Thyroid gland (tissue), 4 donors: Measurements from ENCODE around the gene FBXO38. TPM values are rescaled to one million over a fixed set of nuclear protein-coding genes. Genes with fewer than 3 reads are reported as not detected.

Experiments
- DNase-seq, 2 donors: peaks; one replicate each; pipeline ENCODE4 v3.0.0-alpha.2; 2019
- H3K27ac ChIP-seq, 3 donors: fragments of 200-600 bp; sonication (generic); 1 replicate in 2 of 3; 2 replicates in 1 of 3; pipeline ENCODE4 v1.5.1; 2016 to 2019; ENCODE audit warnings: mild to moderate bottlenecking in 1 of 3, moderate library complexity in 1 of 3
- H3K27me3 ChIP-seq: fragments of 200-600 bp; sonication (generic); one replicate; pipeline ENCODE4 v1.5.1; 2019
- H3K36me3 ChIP-seq, 2 donors: fragments of 200-600 bp; sonication (generic); one replicate each; pipeline ENCODE4 v1.5.1; 2016 to 2019
- H3K4me1 ChIP-seq, 2 donors: fragments of 200-600 bp; sonication (generic); one replicate each; pipeline ENCODE4 v1.5.1; 2017 to 2019
- H3K4me3 ChIP-seq, 3 donors: fragments of 200-600 bp; sonication (generic); replicated peaks in 1 of 3; 1 replicate in 2 of 3; 2 replicates in 1 of 3; pipeline ENCODE4 v1.5.1; 2016; ENCODE audit warnings: mild to moderate bottlenecking in 1 of 3
- H3K9me3 ChIP-seq: fragments of 200-600 bp; sonication (generic); one replicate; pipeline ENCODE4 v1.5.1; 2017
- CTCF ChIP-seq, 6 experiments: fragments of 200-600 bp in 3 of 6; fragments of 450-650 bp in 3 of 6; sonication (generic) in 3 of 6; IDR thresholded peaks; one replicate each; pipeline ENCODE4 v1.5.1; 2016 to 2019; ENCODE audit warnings: antibody characterized with exemption in 6 of 6, mild to moderate bottlenecking in 2 of 6, inconsistent platforms in 1 of 6, moderate library complexity in 1 of 6
- POLR2A ChIP-seq, 2 donors: fragments of 450-650 bp; IDR thresholded peaks; one replicate each; pipeline ENCODE4 v1.6.1; 2017; ENCODE audit warnings: antibody characterized with exemption in 2 of 2, mild to moderate bottlenecking in 2 of 2, moderate library complexity in 1 of 2
- WGBS, 2 donors: methylation state at CpG; one replicate each; pipeline ENCODE4 v1.1.5; 2017; 5-methylcytosine and 5-hydroxymethylcytosine counted together
- intact Hi-C: fragments of 100-400 bp; cut with DNase I; formaldehyde crosslinking; loops from one replicate; pipeline ENCODE4 v1.15.1; 2023
- total RNA-seq, 4 donors: library from RNA; depleted of rRNA; stranded (reverse); fragments of >200 nt; gene quantifications; one replicate each; pipeline ENCODE4 v1.2.3, GENCODE V29; 2016

FBXO38 gene
- total RNA-seq, 4 donors from 2014 or later = 49.6 to 86.4 (median 64.1) TPM

GRCh38 chr5:148454576-148454975 lies 70.8 kb downstream of the FBXO38 start:
- DNase-seq = no peak
- Histone ChIP-seq H3K27ac (no peak overlapping the region), H3K4me1 (no peaks in the 10 kb centered on the region), H3K4me3 (no peak overlapping the region), H3K9me3 (no peaks in the 10 kb centered on the region), H3K27me3 (no peaks in the 10 kb centered on the region), H3K36me3 (no peaks in the 10 kb centered on the region)
- WGBS, 2 donors = 87 to 94% methylated on average over 5 of the region's 5 CpGs
- intact Hi-C loops = no loop called here
- TF ChIP-seq CTCF (IDR thresholded peaks at IDR 0.05) (no peak), POLR2A (IDR thresholded peaks at IDR 0.05) (no peak)

- intact Hi-C loops = no loop called here
- H3K4me1 ChIP-seq = no peaks in the 10 kb centered on the region
- no peak overlapping the region for H3K27ac ChIP-seq
- H3K27me3 ChIP-seq = no peaks in the 10 kb centered on the region
- no peak for DNase-seq
- no peaks in the 10 kb centered on the region for H3K36me3 ChIP-seq
- H3K9me3 ChIP-seq = no peaks in the 10 kb centered on the region
- 78 to 88% methylated on average over 6 of the region's 6 CpGs for WGBS, 2 donors
- no peak overlapping the region for H3K4me3 ChIP-seq
- TF ChIP-seq POLR2A (IDR thresholded peaks at IDR 0.05) (no peak), CTCF (IDR thresholded peaks at IDR 0.05) (no peak)
These were observed 71.4 kb downstream of the FBXO38 start for GRCh38 chr5:148455185-148455584.

- no peaks in the 10 kb centered on the region for H3K9me3 ChIP-seq
- TF ChIP-seq CTCF (IDR thresholded peaks at IDR 0.05) = no peak
- no peak for TF ChIP-seq POLR2A (IDR thresholded peaks at IDR 0.05)
- no peaks in the 10 kb centered on the region for H3K4me1 ChIP-seq
- 50 to 52% methylated on average over 5 of the region's 5 CpGs for WGBS, 2 donors
- no peaks in the 10 kb centered on the region for H3K36me3 ChIP-seq
- intact Hi-C loops = no loop called here
- H3K27ac ChIP-seq = no peak overlapping the region
- H3K4me3 ChIP-seq = no peak overlapping the region
- DNase-seq = no peak
- no peaks in the 10 kb centered on the region for H3K27me3 ChIP-seq
These were observed 73.4 kb downstream of the FBXO38 start for GRCh38 chr5:148457183-148457620.

GRCh38 chr5:148458036-148458888 lies 74.5 kb downstream of the FBXO38 start:
- H3K27me3 ChIP-seq = no peaks in the 10 kb centered on the region
- DNase-seq = no peak
- TF ChIP-seq POLR2A (IDR thresholded peaks at IDR 0.05) = no peak
- TF ChIP-seq CTCF (IDR thresholded peaks at IDR 0.05) = no peak
- H3K36me3 ChIP-seq = no peaks in the 10 kb centered on the region
- 83% methylated on average over 3 of the region's 3 CpGs for WGBS, 2 donors
- no peaks in the 10 kb centered on the region for H3K4me1 ChIP-seq
- intact Hi-C loops = no loop called here
- H3K27ac ChIP-seq = no peak overlapping the region
- H3K9me3 ChIP-seq = no peaks in the 10 kb centered on the region
- no peak overlapping the region for H3K4me3 ChIP-seq

- Histone ChIP-seq H3K4me1 (no peaks in the 10 kb centered on the region), H3K36me3 (no peaks in the 10 kb centered on the region), H3K4me3 (no peak overlapping the region), H3K27ac (no peak overlapping the region), H3K9me3 (no peaks in the 10 kb centered on the region), H3K27me3 (no peaks in the 10 kb centered on the region)
- TF ChIP-seq POLR2A (IDR thresholded peaks at IDR 0.05) = no peak
- TF ChIP-seq CTCF (IDR thresholded peaks at IDR 0.05) = no peak
- no peak for DNase-seq
- intact Hi-C loops = no loop called here
- WGBS, 2 donors = 74 to 78% methylated on average over 1 of the region's 1 CpG
These were observed 75.9 kb downstream of the FBXO38 start for GRCh38 chr5:148459669-148460068.
